ENCODE data around the gene PLCL1.

The PLCL1 gene

DNA sequence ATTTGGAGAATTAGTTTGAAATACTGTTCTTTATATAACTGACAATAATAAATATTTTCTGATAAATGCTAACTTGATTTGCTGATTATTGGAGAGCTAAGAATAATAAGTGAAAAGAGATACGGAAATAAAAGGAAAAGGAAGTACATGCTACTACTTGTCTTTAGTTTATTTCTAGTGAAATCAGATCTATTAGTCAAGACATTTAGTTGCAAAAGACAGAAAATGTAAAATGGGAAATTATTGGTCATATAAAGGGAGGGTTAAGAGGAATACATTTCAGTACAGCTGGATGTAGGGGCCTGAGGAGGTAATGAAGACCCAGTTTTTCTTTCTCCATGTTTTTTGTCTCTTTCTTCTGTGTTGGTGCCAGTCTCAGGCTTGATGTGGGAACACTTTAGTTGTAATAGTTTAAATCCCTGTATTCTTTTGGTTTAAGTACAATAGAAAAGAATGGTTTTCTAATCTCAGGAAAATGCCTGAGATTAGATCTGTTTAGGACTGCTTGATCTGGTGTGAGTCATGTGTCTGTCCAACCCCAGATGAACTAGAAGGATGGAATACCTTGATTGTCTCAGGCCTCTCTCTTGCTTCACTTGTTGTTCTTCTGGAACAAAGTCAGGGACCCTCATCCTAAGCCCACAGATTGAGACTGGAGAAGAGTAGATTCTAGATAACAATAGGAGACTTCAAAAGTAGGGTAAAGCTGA, 58.0 kb downstream of the PLCL1 start:
- Histone ChIP-seq H4K20me1 (no peaks in the 10 kb centered on the region), H3K4me2 (no peak overlapping the region), H3K27ac (no peak overlapping the region), H3K4me1 (peaks cover 0 to 14% (median 6%) of the 10 kb centered on the region in 10 experiments; a peak in 7 of 20 replicates), H3K4me3 (no peak overlapping the region), H3K36me3 (no peaks in the 10 kb centered on the region; a peak in 1 of 22 replicates), H3K27me3 (no peaks in the 10 kb centered on the region), H3K9ac (no peak overlapping the region), H3K9me3 (replicated peaks in 1 of 11) (peaks cover 0 to 12% (median 5%) of the 10 kb centered on the region in 11 experiments; a peak in 9 of 22 replicates)
- no peak for TF ChIP-seq Cebpa-rat (IDR thresholded peaks at IDR 0.05)

DNA sequence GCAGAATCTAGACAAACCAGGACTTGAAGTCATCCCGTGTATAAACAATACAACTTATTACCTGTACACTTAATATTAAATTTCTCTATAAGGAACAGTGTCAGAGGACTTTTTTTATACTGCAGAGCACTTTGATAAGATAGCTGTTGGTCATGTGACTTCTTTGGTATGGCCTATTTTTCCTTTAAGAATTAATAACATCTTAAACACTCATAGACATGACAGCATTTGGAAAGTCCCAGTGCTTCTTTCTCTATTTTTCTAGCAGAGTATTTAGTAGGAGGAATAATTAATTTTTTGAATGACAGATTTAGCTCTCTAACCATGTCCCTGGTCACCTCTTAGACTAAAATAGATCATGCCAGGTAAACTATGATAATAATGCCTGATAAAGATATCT, 59.4 kb downstream of the PLCL1 start:
- no peak for TF ChIP-seq Cebpa-rat (IDR thresholded peaks at IDR 0.05)
- Histone ChIP-seq H3K9ac (no peak overlapping the region), H3K27me3 (no peaks in the 10 kb centered on the region)

GRCh38 chr2:197866455-197866854, 62.1 kb downstream of the PLCL1 start:
- H3K9ac ChIP-seq = no peak overlapping the region
- H3K4me3 ChIP-seq = no peak overlapping the region
- no peaks in the 10 kb centered on the region for H3K9me3 ChIP-seq (replicated peaks in 1 of 11)
- no peaks in the 10 kb centered on the region for H3K27me3 ChIP-seq
- H3K27ac ChIP-seq = no peak overlapping the region
- H3K4me2 ChIP-seq = no peak overlapping the region
- H4K20me1 ChIP-seq = no peaks in the 10 kb centered on the region
- H3K4me1 ChIP-seq = peaks cover 0 to 7% (median 0%) of the 10 kb centered on the region in 10 experiments; a peak in 2 of 20 replicates
- H3K36me3 ChIP-seq = no peaks in the 10 kb centered on the region
- no peak for TF ChIP-seq Cebpa-rat (IDR thresholded peaks at IDR 0.05)

More for the DNA sequence above, 59.4 kb downstream of the PLCL1 start:
- H4K20me1 ChIP-seq = no peaks in the 10 kb centered on the region
- no peak overlapping the region for H3K4me3 ChIP-seq
- H3K36me3 ChIP-seq = no peaks in the 10 kb centered on the region; a peak in 1 of 22 replicates
- H3K4me2 ChIP-seq = no peak overlapping the region
- peaks cover 0 to 8% (median 1%) of the 10 kb centered on the region in 11 experiments; a peak in 9 of 22 replicates for H3K9me3 ChIP-seq (replicated peaks in 1 of 11)
- no peak overlapping the region for H3K27ac ChIP-seq
- 0 out of 20 replicates have a peak, but pooled peaks cover 0 to under 1% (median 0%) of the 10 kb centered on the region in 10 experiments for H3K4me1 ChIP-seq

DNA sequence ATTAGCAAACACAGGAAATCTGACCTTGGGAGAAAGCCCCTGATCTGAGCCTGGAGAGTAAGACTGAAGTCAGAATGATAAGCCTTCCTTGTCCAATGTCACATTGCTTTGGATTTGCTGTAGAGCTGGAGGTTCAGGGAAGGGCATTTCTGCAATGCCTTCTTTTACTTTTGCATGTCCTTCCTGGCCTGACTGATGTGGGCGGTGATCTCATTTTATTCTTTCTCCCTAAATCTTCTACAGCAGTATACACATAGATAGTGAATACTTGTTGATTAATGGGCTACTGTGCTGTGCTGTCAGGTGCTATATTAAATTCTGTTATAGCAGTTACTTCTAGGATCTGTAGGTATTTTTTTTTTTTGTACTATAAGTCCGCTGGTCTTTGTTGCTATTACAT, 62.6 kb downstream of the PLCL1 start:
- Histone ChIP-seq H3K4me2 (no peak overlapping the region), H3K36me3 (no peaks in the 10 kb centered on the region), H3K27ac (no peak overlapping the region), H3K4me3 (no peak overlapping the region), H3K9me3 (replicated peaks in 1 of 11) (no peaks in the 10 kb centered on the region), H3K9ac (no peak overlapping the region), H4K20me1 (no peaks in the 10 kb centered on the region), H3K4me1 (peaks cover 0 to 13% (median 0%) of the 10 kb centered on the region in 10 experiments; a peak in 2 of 20 replicates), H3K27me3 (no peaks in the 10 kb centered on the region)
- TF ChIP-seq Cebpa-rat (IDR thresholded peaks at IDR 0.05) = no peak

DNA sequence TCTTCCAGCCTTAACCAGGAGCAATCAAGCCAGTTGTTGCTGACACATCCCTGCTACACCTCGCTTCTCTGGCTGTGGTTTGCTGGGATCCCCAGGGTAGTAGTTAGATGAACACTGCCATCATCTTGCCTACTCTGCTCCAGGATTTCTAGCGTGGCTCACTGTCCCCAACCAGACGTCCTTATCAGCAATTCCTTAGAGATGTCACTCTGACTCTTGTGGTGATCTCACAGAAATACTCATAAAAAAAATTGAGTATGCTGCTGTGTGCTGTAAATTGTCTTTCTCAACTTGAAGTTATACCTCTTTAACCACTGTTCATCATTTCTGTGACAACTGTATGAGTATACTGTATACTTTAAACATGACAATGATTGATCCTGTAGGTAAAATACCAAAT, 63.2 kb downstream of the PLCL1 start:
- H3K9ac ChIP-seq = no peak overlapping the region
- no peaks in the 10 kb centered on the region for H3K9me3 ChIP-seq (replicated peaks in 1 of 11)
- H3K27ac ChIP-seq = no peak overlapping the region
- TF ChIP-seq Cebpa-rat (IDR thresholded peaks at IDR 0.05) = no peak
- peaks cover 0 to 15% (median 0%) of the 10 kb centered on the region in 10 experiments; a peak in 2 of 20 replicates for H3K4me1 ChIP-seq
- no peak overlapping the region for H3K4me2 ChIP-seq
- H3K27me3 ChIP-seq = no peaks in the 10 kb centered on the region
- H4K20me1 ChIP-seq = no peaks in the 10 kb centered on the region
- H3K4me3 ChIP-seq = no peak overlapping the region
- no peaks in the 10 kb centered on the region for H3K36me3 ChIP-seq

GRCh38 chr2:197868206-197868605, 63.8 kb downstream of the PLCL1 start:
- Histone ChIP-seq H3K9me3 (replicated peaks in 1 of 11) (no peaks in the 10 kb centered on the region), H3K27ac (no peak overlapping the region), H4K20me1 (no peaks in the 10 kb centered on the region), H3K4me3 (no peak overlapping the region), H3K4me2 (no peak overlapping the region), H3K36me3 (no peaks in the 10 kb centered on the region), H3K9ac (no peak overlapping the region), H3K4me1 (peaks cover 0 to 15% (median 0%) of the 10 kb centered on the region in 10 experiments; a peak in 2 of 20 replicates), H3K27me3 (no peaks in the 10 kb centered on the region)
- no peak for TF ChIP-seq Cebpa-rat (IDR thresholded peaks at IDR 0.05)

- no peak overlapping the region for H3K9ac ChIP-seq
Observed at GRCh38 chr2:197869041-197869440, 64.6 kb downstream of the PLCL1 start.

DNA sequence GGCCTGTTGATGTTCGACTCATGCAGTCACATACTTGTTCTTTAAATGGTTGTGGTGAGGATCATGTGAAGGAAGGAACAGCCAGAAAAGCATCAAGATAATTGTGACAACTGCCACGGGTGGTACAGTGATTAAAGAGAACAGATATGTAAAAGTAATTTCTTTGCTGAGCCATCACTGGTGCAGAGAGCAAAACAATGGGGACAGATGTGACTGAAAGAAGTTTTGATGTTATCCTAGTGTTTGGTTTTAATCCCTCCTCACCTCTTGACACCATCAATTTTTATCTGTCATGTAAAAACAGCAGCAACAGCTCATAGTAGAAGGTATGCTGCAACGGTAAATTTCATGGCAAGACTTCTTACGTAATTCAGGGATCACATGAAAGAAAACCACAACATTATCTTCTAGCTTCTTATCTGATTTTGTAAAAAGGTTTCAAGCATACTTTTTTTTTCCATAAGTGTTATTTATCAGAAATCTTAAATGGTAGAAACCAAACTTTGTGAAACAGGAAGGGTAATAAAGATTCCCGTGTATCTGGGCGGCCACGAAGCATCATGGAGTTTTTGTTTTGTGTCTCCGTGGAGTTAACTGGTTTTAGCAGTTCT, 65.2 kb downstream of the PLCL1 start:
- H3K36me3 ChIP-seq = no peaks in the 10 kb centered on the region
- H3K4me3 ChIP-seq = no peak overlapping the region
- H3K27ac ChIP-seq = no peak overlapping the region
- no peak for TF ChIP-seq Cebpa-rat (IDR thresholded peaks at IDR 0.05)
- H3K4me1 ChIP-seq = peaks cover 0 to 15% (median 0%) of the 10 kb centered on the region in 10 experiments; a peak in 2 of 20 replicates
- no peaks in the 10 kb centered on the region for H4K20me1 ChIP-seq
- no peaks in the 10 kb centered on the region for H3K9me3 ChIP-seq (replicated peaks in 1 of 11)
- peak overlapping the region in 2 of 11 experiments; percentile 1 to 23; a peak in 1 of 22 replicates for H3K4me2 ChIP-seq
- no peak overlapping the region for H3K9ac ChIP-seq
- H3K27me3 ChIP-seq = no peaks in the 10 kb centered on the region

More at GRCh38 chr2:197869041-197869440, 64.6 kb downstream of the PLCL1 start:
- Histone ChIP-seq H4K20me1 (no peaks in the 10 kb centered on the region), H3K9me3 (replicated peaks in 1 of 11) (no peaks in the 10 kb centered on the region), H3K27me3 (no peaks in the 10 kb centered on the region), H3K4me3 (no peak overlapping the region), H3K36me3 (no peaks in the 10 kb centered on the region), H3K4me1 (peaks cover 0 to 15% (median 0%) of the 10 kb centered on the region in 10 experiments; a peak in 2 of 20 replicates), H3K27ac (no peak overlapping the region), H3K4me2 (no peak overlapping the region)
- TF ChIP-seq Cebpa-rat (IDR thresholded peaks at IDR 0.05) = no peak

DNA sequence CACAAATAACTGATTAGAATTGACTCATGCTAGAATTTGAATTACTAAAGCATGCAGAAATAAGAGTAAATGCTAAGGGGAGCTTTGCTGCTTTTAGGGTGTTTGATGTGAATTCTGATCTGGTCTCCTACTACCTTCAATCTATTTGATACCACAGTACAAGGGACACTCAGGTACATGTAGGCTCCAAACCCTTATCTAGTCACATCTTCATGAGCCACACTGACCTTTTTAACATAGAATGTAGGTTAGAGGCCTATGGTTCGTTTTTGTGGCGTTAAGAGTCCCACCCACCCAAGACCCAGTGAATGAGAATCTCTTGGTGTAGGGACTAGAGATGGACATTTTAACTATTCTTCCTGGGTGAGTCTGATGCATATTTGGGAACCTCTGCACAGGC, 65.7 kb downstream of the PLCL1 start:
- Histone ChIP-seq H3K4me2 (no peak overlapping the region), H3K9ac (no peak overlapping the region), H3K27ac (no peak overlapping the region), H3K36me3 (no peaks in the 10 kb centered on the region), H3K9me3 (replicated peaks in 1 of 11) (no peaks in the 10 kb centered on the region), H3K4me1 (peaks cover 0 to 15% (median 0%) of the 10 kb centered on the region in 10 experiments; a peak in 2 of 20 replicates), H4K20me1 (no peaks in the 10 kb centered on the region), H3K27me3 (no peaks in the 10 kb centered on the region), H3K4me3 (no peak overlapping the region)
- TF ChIP-seq Cebpa-rat (IDR thresholded peaks at IDR 0.05) = no peak
